Naive B cell (primary cell): ENCODE data around the gene CLIC3. TPM values are rescaled to one million over a fixed set of nuclear protein-coding genes. Genes with fewer than 3 reads are reported as not detected.
A peak's percentile ranks its signal among the peaks of the same experiment; 100 is the strongest.

Experiments used
- ATAC-seq, 2 donors: fragments of 150-1000 bp; cut with Tn5 transposase; 2 replicates each; pipeline ENCODE4 v1.10.0; 2021; ENCODE audit warnings: low read depth in 2 of 2, mild to moderate bottlenecking in 2 of 2, moderate library complexity in 2 of 2
- DNase-seq: peaks from one replicate; pipeline ENCODE4 v3.0.0; 2022
- H3K27ac Mint-ChIP-seq, 6 donors: one replicate each; pipeline ENCODE4 v1.8.0; 2020 to 2022; ENCODE audit warnings: mild to moderate bottlenecking in 6 of 6, mixed read lengths in 6 of 6, moderate library complexity in 5 of 6, inconsistent platforms in 2 of 6
- H3K27me3 Mint-ChIP-seq, 3 donors: one replicate each; pipeline ENCODE4 v1.8.0; 2021 to 2022; ENCODE audit warnings: mixed read lengths in 3 of 3, mild to moderate bottlenecking in 1 of 3
- H3K36me3 Mint-ChIP-seq, 2 donors: one replicate each; pipeline ENCODE4 v1.8.0; 2020 to 2022; ENCODE audit warnings: mixed read lengths in 2 of 2, inconsistent platforms in 1 of 2, mild to moderate bottlenecking in 1 of 2
- H3K4me1 Mint-ChIP-seq, 3 donors: one replicate each; pipeline ENCODE4 v1.8.0; 2020 to 2022; ENCODE audit warnings: mixed read lengths in 3 of 3, inconsistent platforms in 1 of 3, mild to moderate bottlenecking in 1 of 3, moderate library complexity in 1 of 3
- H3K4me3 Mint-ChIP-seq, 8 donors: one replicate each; pipeline ENCODE4 v1.8.0; 2020 to 2022; ENCODE audit warnings: mild to moderate bottlenecking in 8 of 8, mixed read lengths in 8 of 8, moderate library complexity in 8 of 8, inconsistent platforms in 2 of 8
- H3K9me3 Mint-ChIP-seq, 7 donors: one replicate each; pipeline ENCODE4 v1.8.0; 2020 to 2022; ENCODE audit warnings: mixed read lengths in 7 of 7, mild to moderate bottlenecking in 5 of 7, inconsistent platforms in 2 of 7, moderate library complexity in 1 of 7
- polyA plus RNA-seq, 6 donors: library from polyadenylated mRNA; unstranded; fragments of 300-500 nt; fragmentation: Illumina TruSeq; gene quantifications; one replicate each; pipeline ENCODE4 v1.2.3, GENCODE V29; 2021; ENCODE audit warnings: low read depth in 6 of 6

Gene CLIC3
- polyA plus RNA-seq, 6 donors from 2014 or later: 0.82 to 2.7 (median 1.1) TPM; not detected in 1

DNA sequence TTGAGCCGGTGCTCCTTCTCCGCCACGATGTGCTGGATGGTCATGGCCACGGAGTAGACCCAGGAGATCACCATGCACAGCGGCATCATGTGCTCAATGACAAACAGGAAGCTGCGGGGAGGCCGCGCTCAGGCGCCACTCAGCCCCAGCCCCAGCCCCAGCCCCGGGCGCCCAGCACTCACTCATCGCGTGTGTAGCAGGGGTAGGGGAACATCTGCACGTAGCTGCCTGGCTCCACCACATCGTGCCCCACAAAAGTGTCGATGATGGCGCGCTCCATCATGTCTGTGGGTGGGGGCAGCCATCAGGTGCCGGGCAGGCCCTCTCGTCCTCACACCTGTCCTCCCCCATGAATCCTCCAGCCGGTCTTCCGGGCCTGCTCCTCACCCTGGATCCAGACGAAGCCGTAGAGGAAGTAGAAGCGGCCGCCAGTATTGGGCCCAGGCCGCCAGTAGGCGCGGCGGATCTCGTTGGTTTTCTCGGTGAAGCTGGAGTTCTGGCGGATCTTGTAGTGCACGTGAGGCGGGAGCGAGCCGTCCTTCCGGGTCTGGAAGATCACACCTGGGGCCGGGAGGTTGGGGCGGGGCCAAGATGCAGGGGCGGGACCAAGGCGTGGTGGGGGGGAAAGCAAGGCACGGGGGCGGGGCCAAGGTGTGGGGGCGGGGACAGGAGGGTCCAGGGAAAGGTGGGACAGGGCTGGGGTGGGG is 21.6 kb upstream of the CLIC3 start:
- Mint-ChIP-seq H3K36me3 (no peaks in the 10 kb centered on the region), H3K9me3 (no peaks in the 10 kb centered on the region), H3K27me3 (no peaks in the 10 kb centered on the region), H3K4me1 (peaks cover 0 to 7% (median 0%) of the 10 kb centered on the region in 3 donors), H3K27ac (no peak overlapping the region), H3K4me3 (no peak overlapping the region)
- DNase-seq (no peak), ATAC-seq (no peak)

- ATAC-seq (no peak), DNase-seq (no peak)
- H3K36me3 Mint-ChIP-seq: no peaks in the 10 kb centered on the region
- peaks cover 0 to 5% (median 0%) of the 10 kb centered on the region in 3 donors for H3K4me1 Mint-ChIP-seq
- no peaks in the 10 kb centered on the region for H3K27me3 Mint-ChIP-seq
- H3K9me3 Mint-ChIP-seq: no peaks in the 10 kb centered on the region
- H3K4me3 Mint-ChIP-seq: no peak overlapping the region
- H3K27ac Mint-ChIP-seq: no peak overlapping the region
Observed at GRCh38 chr9:137017071-137017470, 20.7 kb upstream of the CLIC3 start.

GRCh38 chr9:137016436-137016835 is 20.1 kb upstream of the CLIC3 start:
- ATAC-seq (no peak), DNase-seq (no peak)
- H3K9me3 Mint-ChIP-seq: no peaks in the 10 kb centered on the region
- H3K27ac Mint-ChIP-seq: no peak overlapping the region
- no peak overlapping the region for H3K4me3 Mint-ChIP-seq
- no peaks in the 10 kb centered on the region for H3K27me3 Mint-ChIP-seq
- H3K4me1 Mint-ChIP-seq: no peaks in the 10 kb centered on the region
- no peaks in the 10 kb centered on the region for H3K36me3 Mint-ChIP-seq

- Mint-ChIP-seq H3K36me3 (no peaks in the 10 kb centered on the region), H3K27ac (no peak overlapping the region)
Observed at GRCh38 chr9:137015976-137016375, 19.6 kb upstream of the CLIC3 start.

DNA sequence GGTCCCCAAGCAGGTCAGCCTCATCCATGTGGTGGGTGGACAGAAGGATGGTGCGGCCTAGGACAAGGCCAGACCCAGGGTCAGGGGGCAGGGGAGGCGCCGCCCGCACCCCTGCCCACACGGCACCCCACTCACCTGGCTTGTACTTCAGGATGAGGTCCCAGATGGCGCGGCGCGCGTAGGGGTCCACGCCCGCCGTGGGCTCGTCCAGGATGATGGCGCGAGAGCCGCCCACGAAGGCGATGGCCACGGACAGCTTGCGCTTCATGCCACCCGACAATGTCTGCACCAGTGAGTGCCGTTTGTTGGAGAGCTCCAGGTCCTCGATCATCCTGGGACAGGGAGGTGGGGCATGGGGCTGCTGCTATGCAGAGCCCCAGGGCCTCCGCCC is 19.2 kb upstream of the CLIC3 start:
- H3K27ac Mint-ChIP-seq: no peak overlapping the region
- H3K4me3 Mint-ChIP-seq: no peak overlapping the region
- no peaks in the 10 kb centered on the region for H3K36me3 Mint-ChIP-seq
- no peaks in the 10 kb centered on the region for H3K27me3 Mint-ChIP-seq
- H3K4me1 Mint-ChIP-seq: no peaks in the 10 kb centered on the region
- H3K9me3 Mint-ChIP-seq: no peaks in the 10 kb centered on the region
- no peak for ATAC-seq
- no peak for DNase-seq

More at GRCh38 chr9:137015976-137016375, 19.6 kb upstream of the CLIC3 start:
- ATAC-seq (no peak), DNase-seq (no peak)
- H3K4me1 Mint-ChIP-seq: no peaks in the 10 kb centered on the region
- no peaks in the 10 kb centered on the region for H3K9me3 Mint-ChIP-seq
- no peak overlapping the region for H3K4me3 Mint-ChIP-seq
- no peaks in the 10 kb centered on the region for H3K27me3 Mint-ChIP-seq

GRCh38 chr9:137014776-137015539 is 18.6 kb upstream of the CLIC3 start:
- Mint-ChIP-seq H3K9me3 (no peaks in the 10 kb centered on the region), H3K4me1 (no peaks in the 10 kb centered on the region), H3K4me3 (no peak overlapping the region), H3K27ac (no peak overlapping the region), H3K36me3 (no peaks in the 10 kb centered on the region), H3K27me3 (no peaks in the 10 kb centered on the region)
- no peak for DNase-seq
- ATAC-seq: no peak

DNA sequence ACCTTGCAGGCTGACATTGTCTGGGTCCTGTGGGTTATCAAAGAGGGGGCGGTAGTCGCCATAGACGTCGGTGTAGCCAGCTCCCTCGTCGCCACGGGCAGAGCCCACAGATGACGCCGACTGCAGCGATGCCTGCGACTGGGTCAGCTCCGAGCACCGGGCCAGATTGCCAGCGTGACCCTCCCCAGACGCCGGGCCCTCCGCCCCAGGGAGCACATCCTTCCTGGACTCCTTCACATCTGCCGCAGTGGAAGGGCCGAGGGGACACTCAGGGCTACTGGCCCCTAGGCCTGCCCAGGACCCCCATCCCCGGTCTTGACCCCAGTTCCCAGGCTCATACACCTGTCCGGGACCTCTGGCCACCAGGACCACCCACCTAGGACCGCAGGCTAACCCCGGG is 17.8 kb upstream of the CLIC3 start:
- no peaks in the 10 kb centered on the region for H3K9me3 Mint-ChIP-seq
- no peak overlapping the region for H3K4me3 Mint-ChIP-seq
- no peaks in the 10 kb centered on the region for H3K27me3 Mint-ChIP-seq
- DNase-seq (no peak), ATAC-seq (no peak)
- no peaks in the 10 kb centered on the region for H3K36me3 Mint-ChIP-seq
- no peaks in the 10 kb centered on the region for H3K4me1 Mint-ChIP-seq
- no peak overlapping the region for H3K27ac Mint-ChIP-seq

DNA sequence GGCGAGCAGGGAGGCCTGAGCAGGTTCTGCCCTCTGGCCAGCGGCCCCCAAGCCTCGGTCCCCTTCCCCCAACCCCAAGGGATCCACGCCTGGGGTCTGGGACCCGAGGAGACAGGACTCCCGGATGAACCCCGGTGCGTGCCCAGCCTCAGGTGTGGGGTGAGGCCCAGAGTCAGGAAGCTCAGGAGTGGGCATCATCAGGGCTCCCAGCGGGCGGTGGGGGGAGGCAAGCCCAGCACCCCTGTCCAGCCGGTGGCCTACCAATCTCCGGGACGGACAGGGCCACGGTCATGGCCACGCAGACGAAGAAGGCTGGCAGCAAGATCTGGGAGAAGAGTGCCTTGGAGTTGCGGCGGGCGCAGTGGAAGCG is 17.2 kb upstream of the CLIC3 start:
- Mint-ChIP-seq H3K27ac (no peak overlapping the region), H3K27me3 (no peaks in the 10 kb centered on the region), H3K4me1 (no peaks in the 10 kb centered on the region), H3K4me3 (no peak overlapping the region), H3K9me3 (no peaks in the 10 kb centered on the region), H3K36me3 (no peaks in the 10 kb centered on the region)
- ATAC-seq (no peak), DNase-seq (no peak)

DNA sequence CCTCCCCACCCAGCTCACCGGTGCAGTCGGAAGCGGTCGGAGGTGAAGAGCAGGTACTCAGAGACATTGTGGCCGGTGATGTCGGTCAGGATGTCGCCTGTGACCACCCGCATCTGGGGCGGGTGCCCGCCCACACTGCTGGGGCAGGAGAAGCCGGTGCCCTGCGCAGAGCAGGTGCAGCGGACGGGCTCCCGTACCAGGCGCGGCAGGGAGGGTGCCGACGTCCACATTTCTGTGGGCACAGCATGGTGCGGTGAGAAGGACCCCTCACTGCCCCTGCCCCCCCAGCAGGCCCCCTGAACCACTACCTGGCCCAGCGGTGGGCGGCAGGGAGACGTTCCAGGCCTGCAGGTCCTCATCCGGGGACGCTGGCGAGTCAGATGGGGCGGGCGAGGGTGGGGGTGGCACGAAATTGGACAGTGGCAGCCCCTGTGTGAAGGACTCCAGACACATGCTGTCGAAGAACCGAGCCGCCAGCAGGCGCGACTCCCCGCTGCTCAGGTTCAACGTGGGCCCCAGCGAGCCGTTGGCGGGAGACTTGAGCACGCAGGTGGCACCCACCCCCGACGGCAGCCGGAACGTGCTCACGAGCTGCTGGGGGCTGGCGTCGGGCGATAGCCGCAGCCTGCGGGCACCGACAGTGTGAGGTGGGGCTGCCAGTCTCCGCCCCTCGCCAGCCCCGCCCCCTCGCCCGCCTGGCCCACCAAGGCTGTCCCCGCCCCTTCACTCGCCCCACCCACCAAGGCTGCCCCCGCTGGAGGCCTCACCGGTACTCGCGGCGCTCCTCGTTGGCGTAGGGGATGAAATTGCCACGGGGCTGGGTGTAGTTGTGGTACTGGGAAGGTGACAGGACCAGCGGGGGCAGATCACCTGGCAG is 16.6 kb upstream of the CLIC3 start:
- Mint-ChIP-seq H3K4me1 (no peaks in the 10 kb centered on the region), H3K27ac (no peak overlapping the region), H3K4me3 (no peak overlapping the region), H3K36me3 (no peaks in the 10 kb centered on the region), H3K27me3 (no peaks in the 10 kb centered on the region), H3K9me3 (no peaks in the 10 kb centered on the region)
- DNase-seq (no peak), ATAC-seq (no peak)

GRCh38 chr9:137011907-137012675 is 15.7 kb upstream of the CLIC3 start:
- Mint-ChIP-seq H3K4me3 (no peak overlapping the region), H3K36me3 (no peaks in the 10 kb centered on the region), H3K27me3 (no peaks in the 10 kb centered on the region), H3K4me1 (no peaks in the 10 kb centered on the region), H3K27ac (no peak overlapping the region), H3K9me3 (no peaks in the 10 kb centered on the region)
- no peak for DNase-seq
- no peak for ATAC-seq

DNA sequence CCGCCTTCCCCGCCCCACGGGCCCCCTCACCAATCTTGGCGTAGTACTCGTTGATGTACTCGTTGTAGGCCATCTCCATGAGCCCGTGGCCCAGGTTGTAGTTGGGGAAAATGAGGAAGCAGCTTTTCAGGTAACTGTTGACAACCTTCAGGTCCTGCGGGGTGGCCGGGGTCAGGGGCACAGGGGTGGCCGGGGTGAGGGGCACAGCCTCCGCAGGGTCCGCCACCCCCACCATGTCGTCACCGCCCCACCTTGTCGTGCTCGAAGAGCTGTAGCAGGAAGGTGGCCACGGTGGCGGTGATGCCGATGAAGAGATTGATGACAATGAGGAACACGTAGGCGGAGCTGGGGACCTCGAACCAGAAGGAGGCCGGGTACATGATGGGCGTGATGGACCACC is 14.8 kb upstream of the CLIC3 start:
- ATAC-seq: no peak
- no peak overlapping the region for H3K27ac Mint-ChIP-seq
- H3K4me3 Mint-ChIP-seq: peak overlapping the region in 1 of 8 donors; percentile 37
- H3K4me1 Mint-ChIP-seq: no peaks in the 10 kb centered on the region
- DNase-seq: no peak
- H3K36me3 Mint-ChIP-seq: no peaks in the 10 kb centered on the region
- H3K27me3 Mint-ChIP-seq: no peaks in the 10 kb centered on the region
- H3K9me3 Mint-ChIP-seq: no peaks in the 10 kb centered on the region

DNA sequence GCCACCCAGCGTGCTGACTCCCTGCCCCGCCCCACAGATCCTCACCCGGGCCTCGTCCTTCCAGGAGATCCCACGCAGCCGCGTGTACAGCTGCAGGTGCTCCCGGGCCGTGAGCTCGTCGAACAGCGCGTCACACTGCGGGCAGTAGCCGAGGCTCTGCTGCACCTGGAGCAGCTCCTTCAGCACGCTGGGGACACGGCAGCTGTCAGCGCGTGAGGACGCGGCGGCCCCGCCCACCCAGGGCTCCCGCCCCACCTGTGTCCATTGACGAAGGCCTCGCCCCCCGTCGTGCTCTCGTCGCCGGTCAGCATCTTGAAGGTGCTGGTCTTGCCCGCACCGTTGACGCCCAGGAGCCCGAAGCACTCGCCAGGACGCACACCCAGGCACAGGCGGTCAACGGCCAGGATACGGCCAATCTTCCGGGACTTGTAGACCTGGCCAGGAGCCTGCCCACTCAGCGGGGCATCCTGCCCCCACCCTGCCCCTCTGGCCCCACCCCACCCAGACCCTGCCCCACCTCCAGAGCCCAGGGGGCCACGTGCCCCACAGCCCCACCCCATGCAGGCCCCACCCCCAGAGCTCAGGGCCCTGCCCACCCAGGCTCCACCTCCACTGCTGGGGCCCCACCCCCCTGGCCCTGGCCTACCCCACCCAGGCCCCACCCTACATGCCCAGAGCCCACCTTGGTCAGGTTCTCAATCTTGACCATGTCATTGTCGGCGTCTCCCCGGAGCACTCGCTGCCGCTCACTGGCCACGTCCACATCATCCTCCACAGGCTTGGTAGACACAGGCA is 13.8 kb upstream of the CLIC3 start:
- no peaks in the 10 kb centered on the region for H3K27me3 Mint-ChIP-seq
- no peaks in the 10 kb centered on the region for H3K4me1 Mint-ChIP-seq
- DNase-seq (no peak), ATAC-seq (no peak)
- no peak overlapping the region for H3K27ac Mint-ChIP-seq
- no peaks in the 10 kb centered on the region for H3K9me3 Mint-ChIP-seq
- H3K36me3 Mint-ChIP-seq: no peaks in the 10 kb centered on the region
- H3K4me3 Mint-ChIP-seq: no peak overlapping the region

DNA sequence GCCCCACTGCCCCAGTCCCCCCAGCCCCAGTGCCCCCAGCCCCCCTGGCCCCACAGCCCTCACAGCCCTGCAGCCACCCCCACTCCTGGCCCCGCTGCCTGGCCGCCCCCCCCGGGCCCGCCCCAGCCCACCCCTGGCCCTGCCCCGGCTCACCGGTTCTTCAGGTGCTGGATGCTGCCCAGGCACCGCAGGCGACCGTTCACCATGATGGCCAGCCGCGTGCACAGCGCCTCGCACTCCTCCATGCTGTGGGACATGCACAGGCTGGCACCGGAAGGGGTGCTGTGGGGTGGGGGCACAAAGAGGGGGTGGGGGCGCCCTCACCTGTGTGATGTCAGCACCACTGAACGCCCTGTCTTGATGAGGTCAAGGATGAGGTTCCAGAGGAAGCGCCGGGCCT is 12.8 kb upstream of the CLIC3 start:
- Mint-ChIP-seq H3K36me3 (no peaks in the 10 kb centered on the region), H3K4me1 (no peaks in the 10 kb centered on the region), H3K27ac (no peak overlapping the region), H3K27me3 (no peaks in the 10 kb centered on the region), H3K9me3 (no peaks in the 10 kb centered on the region), H3K4me3 (no peak overlapping the region)
- DNase-seq (no peak), ATAC-seq (no peak)
